ENCODE data around the gene TSPO2.

TSPO2 gene

DNA sequence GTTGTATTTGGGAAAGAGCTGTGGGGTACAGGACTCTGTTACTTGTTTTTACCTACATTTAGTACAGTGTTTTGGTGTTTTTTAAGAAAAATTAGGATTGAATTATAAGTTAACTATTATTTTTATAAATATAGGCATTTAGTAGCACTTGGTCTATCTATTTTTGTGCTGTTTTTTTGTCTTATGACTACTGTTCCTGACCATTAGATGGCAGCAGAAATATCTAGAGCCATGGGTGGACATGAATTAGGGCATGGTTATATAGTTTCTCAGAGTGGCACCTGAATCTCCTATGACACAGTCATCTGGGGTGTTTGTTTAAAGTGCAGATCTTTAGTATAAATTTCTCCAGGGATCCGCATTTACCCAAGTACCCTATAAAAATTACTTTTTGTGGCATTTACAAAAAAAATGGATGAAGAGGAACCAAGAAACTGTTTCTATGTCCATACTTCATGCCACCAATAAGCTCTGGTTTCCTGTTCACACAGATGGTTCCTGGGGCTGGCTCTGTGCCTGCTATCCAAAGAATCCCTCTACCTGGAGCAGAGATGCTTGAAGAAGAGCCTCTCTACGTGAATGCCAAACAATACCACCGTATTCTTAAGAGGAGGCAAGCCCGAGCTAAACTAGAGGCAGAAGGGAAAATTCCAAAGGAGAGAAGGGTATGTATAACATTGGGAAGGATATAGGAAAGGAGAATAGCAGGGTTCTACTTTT, 50.3 kb downstream of the TSPO2 start:
- WGBS (ENCODE audit: insufficient coverage, insufficient read length), result no CpG with 5 or more reads among the region's 4 CpGs
- H3K27ac ChIP-seq (ENCODE audit: low read length), result no peak overlapping the region

DNA sequence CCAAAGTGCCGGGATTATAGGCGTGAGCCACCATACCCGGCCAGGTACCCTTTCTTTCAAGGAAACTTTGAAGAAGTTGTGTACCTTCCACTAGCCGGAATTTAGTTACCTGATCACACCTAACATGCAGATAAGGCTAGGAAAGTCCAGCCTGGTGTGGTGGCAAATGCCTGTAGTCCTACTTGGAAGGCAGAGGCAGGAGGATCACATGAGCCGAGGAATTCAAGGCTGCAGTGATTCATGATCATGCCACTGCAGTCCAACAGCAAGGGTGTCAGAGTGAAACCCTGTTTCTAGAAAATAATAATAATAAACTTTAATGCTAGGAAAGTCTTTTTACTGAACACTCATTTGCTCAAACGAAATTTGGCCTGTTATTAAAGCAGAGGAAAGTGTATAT, 51.5 kb downstream of the TSPO2 start:
- WGBS (ENCODE audit: insufficient coverage, insufficient read length), result no CpG with 5 or more reads among the region's 6 CpGs

More for the DNA sequence above, 50.3 kb downstream of the TSPO2 start:
- H3K4me1 ChIP-seq (ENCODE audit: control insufficient read depth, insufficient read depth, low read length), result no peaks in the 10 kb centered on the region
- no peak overlapping the region for H3K4me3 ChIP-seq (ENCODE audit: low read length)
- DNase-seq (ENCODE audit: low read depth, low spot score), result no peak
- peaks cover 1% of the 10 kb centered on the region; the same call in 1 of the 2 replicates for H3K9me3 ChIP-seq (ENCODE audit: control insufficient read depth, insufficient read depth, low read length)
- H3K36me3 ChIP-seq (ENCODE audit: control insufficient read depth, insufficient read depth, low read length), result peaks cover 33% of the 10 kb centered on the region; the same call in 1 of the 2 replicates
- H3K27me3 ChIP-seq (ENCODE audit: control insufficient read depth, insufficient read depth, low read length), result no peaks in the 10 kb centered on the region

More for the DNA sequence above, 51.5 kb downstream of the TSPO2 start:
- Histone ChIP-seq H3K27ac (ENCODE audit: low read length) (no peak overlapping the region), H3K9me3 (ENCODE audit: control insufficient read depth, insufficient read depth, low read length) (peaks cover 1% of the 10 kb centered on the region; the same call in 1 of the 2 replicates), H3K27me3 (ENCODE audit: control insufficient read depth, insufficient read depth, low read length) (no peaks in the 10 kb centered on the region), H3K4me3 (ENCODE audit: low read length) (no peak overlapping the region), H3K36me3 (ENCODE audit: control insufficient read depth, insufficient read depth, low read length) (peaks cover 41% of the 10 kb centered on the region; the same call in 1 of the 2 replicates), H3K4me1 (ENCODE audit: control insufficient read depth, insufficient read depth, low read length) (no peaks in the 10 kb centered on the region)
- DNase-seq (ENCODE audit: low read depth, low spot score), result no peak
